HuH-7 (cell line): Measurements from ENCODE around the gene IFI16.
"Not testable (repeated sequence)": the region's sequence is repeated elsewhere in the genome, so short reads cannot be mapped to it uniquely, and the experiment has no call there.

ENCODE experiments used
- DNase-seq: peaks from one replicate; pipeline ENCODE4 v3.0.0; 2011; ENCODE audit warnings: low spot score

The IFI16 gene

GRCh38 chr1:159007726-159008125 is 2.0 kb upstream of the IFI16 start:
- no peak for DNase-seq

- DNase-seq, result no peak
These were observed 941 bp upstream of the IFI16 start for GRCh38 chr1:159008744-159009188.

DNA sequence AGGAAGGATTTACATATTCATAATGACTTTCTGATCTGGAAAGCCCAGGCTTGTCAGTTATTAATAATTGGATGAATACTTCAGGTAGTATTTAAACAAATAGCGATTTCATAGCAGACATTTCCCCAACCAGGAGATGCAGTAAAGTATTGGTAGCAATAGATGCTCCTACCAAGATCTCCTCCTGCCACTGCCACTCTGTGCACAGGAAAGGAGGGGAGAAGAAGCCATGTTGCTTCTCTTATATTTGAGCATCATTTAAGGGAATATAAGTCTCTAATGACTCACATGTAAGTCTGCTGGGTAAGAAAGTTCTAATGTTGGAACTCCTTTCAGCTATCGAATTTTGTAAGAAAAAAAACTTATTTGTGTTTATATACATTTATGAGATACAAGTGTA is 420 bp upstream of the IFI16 start:
- DNase-seq, result no peak

- no peak for DNase-seq
These were observed 684 bp downstream of the IFI16 start for GRCh38 chr1:159010391-159010790.

- DNase-seq, result not testable (repeated sequence)
These were observed 1.3 kb downstream of the IFI16 start for GRCh38 chr1:159011001-159011400.

- no peak for DNase-seq
These were observed 2.0 kb downstream of the IFI16 start for GRCh38 chr1:159011751-159012150.

- DNase-seq, result no peak
These were observed 2.8 kb downstream of the IFI16 start for GRCh38 chr1:159012495-159012894.

- no peak for DNase-seq
These were observed 4.4 kb downstream of the IFI16 start for GRCh38 chr1:159014003-159014571.

GRCh38 chr1:159014851-159015250 is 5.1 kb downstream of the IFI16 start:
- no peak for DNase-seq

GRCh38 chr1:159015440-159015909 is 5.8 kb downstream of the IFI16 start:
- DNase-seq, result no peak

DNA sequence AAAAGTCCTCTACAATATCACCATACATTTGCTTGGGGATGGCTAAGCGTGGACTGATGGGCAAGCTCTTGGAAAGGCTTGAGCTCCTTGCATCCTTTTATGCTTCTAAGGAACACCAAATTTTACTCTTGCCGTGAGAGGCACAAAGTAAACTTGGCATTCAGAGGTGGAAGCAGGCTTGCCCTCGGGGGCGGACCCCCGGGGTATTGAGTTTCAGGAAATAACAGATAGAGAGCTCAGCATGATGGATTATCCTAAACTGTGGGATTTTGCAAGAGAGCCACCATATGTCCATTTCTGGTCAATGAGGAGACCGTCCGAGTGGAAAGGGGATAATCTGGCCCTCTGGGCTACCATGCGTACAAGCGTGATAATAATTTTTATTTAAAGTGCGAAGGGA is 14.0 kb downstream of the IFI16 start:
- DNase-seq, result no peak

DNA sequence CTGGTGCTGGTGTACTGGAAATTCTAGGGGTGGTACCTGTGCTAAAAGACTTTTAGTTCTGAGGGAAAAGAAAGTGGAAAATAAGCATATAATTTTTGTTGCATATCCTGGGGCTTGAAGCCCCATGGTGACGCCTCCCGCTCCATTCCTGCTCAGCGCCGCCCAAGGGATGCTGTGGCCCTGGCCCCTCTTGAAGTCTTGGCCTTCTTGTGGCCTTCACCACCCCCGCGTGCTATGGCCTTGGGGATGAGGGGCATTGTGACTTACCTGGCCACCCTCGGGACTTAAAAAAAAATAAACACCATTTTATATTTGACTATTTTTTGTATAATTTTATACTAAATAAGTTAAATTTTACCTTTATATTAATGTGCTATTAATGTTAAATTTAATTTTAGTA is 15.3 kb downstream of the IFI16 start:
- no peak for DNase-seq

GRCh38 chr1:159026841-159027240 is 17.1 kb downstream of the IFI16 start:
- not testable (repeated sequence) for DNase-seq

GRCh38 chr1:159030311-159030710 is 20.6 kb downstream of the IFI16 start:
- no peak for DNase-seq

DNA sequence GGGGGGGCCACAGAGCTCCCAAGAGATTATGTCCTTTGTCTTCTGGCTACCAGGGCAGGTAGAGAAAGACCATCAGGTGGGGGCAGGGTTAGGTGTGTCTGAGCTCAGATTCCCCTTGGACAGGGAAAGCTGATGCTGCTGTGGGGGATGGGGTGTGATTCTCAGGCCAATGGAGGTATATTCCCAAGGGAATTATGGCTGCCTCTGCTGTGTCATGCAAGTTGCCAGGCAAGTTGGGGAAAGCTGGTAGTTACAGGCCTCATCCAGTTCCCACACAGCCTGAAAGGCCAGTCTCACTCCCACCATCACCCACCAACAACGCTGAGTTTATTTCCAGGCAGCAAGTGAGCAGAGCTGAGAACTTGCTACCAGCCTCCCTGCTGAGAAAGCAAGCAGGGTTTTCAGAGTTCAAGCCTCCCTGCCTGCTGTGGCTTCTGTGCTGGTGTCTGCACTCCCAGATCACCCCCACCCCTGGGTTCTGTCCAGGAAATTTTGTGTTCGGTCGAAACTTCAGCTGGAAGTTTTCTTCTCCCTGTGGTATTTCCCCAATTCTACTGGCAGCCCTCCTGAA is 21.3 kb downstream of the IFI16 start:
- DNase-seq, result no peak

DNA sequence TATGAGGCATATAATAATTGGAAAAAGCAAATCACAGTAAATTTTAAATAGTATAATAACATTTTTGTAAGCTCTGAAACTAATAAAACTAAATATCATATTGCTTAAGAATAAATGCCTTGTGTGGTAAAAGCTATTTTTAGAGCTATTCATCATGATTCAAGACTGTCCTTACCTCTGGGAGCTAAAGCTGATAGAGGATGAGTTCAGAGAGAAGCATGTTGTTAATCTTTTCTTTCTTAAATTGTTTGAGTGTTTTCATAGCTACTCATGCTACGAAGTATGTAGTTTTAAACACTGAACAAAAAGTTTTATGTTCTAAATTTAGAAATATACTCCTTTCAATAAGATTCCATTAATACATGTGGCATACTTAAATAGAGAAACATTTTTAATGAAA is 30.5 kb downstream of the IFI16 start:
- DNase-seq, result no peak

GRCh38 chr1:159040893-159041724 is 31.4 kb downstream of the IFI16 start:
- DNase-seq, result no peak

GRCh38 chr1:159046486-159046885 is 36.8 kb downstream of the IFI16 start:
- DNase-seq, result not testable (repeated sequence)

GRCh38 chr1:159051436-159051835 is 41.7 kb downstream of the IFI16 start:
- DNase-seq, result no peak

DNA sequence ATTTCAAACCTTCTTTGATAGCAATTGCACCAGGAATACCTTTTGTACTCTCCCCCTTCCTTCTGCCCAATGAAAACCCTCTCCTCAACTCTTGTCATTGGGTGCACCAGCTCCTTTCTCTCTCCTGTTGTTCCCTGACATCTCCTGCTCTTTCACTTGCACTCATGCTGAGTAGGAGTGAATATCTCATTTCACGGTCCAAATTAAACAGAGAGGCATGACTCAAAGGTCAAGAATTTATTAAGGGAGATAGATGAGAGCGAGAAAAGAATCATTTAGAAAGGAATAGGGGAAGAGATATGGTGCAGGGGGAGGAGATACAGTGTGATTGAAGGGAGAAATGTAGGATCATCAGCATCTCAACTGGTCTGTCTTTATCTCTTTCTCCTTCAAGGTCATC is 44.7 kb downstream of the IFI16 start:
- DNase-seq, result no peak

DNA sequence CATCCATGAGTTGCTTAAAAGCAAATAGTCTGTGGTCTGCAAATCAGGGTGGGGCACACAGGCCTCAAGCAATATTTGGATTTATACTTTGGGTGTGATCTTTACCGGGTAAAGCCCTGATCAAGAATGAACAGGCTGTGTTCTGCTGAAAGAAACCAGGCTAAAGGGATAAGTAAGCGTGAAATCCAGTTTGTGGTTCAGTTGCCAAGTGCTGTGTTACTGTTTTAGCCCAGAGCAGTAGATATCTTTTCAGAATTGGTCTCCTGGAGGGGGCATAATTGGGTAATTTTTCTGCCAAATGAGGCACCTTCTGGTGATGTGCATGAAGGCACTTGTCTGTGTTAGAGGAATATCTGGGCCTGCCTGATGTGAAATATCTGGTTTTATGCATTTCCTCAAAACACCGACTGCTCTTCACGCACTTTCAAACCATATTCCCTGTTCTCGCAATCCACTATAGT is 45.5 kb downstream of the IFI16 start:
- DNase-seq, result no peak

DNA sequence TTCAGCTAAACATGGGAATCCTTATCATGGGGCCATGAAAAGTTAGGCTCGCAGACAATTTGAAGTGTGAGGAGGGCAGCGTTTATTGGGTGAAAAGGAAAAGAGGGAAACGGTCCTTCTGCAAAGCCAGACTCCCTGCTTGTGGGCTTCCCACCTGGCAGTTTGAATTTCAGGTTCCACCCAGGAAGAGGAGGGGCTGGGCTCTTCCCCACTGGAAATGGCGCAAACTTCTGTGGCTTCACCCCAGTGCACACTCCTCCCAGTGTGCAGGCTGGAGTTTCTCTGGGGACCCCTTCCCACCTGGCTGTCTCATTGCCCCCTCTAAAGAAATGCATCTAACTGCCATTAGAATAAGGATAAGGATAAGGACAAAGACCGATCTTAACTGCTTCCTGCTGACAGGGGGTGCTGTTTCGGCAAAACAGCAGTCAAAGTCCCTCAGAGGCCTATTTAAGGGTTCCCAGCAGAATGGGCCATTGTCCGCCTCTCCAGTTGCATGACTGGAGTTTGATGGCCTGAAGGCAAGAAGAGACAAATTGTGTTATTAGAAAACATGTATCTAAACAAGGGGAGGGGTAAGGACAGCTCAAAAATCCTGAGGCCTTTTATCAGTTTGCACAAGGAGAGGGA is 46.5 kb downstream of the IFI16 start:
- DNase-seq, result no peak

DNA sequence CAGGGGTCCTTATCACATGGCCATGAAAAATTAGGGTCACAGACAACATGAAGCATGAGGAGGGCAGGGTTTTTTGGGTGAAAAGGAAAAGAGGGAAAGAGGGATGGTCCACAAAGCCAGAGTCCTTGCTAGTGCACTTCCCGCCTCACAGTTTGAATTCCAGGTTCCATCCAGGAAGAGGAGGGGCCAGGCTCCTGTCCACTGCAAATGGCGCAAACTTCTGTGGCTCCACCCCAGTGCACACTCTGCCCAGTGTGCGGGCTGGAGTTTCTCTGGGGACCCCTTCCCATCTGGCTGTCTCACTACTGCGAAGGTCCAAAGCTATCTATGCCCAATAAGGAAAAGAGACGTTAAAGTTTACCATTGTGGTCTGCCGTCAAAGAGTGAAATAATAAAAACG is 49.0 kb downstream of the IFI16 start:
- no peak for DNase-seq
